ENCODE measurements around the gene CBARP. TPM values are rescaled to one million over a fixed set of nuclear protein-coding genes. Genes with fewer than 3 reads are reported as not detected.

Gene CBARP
- total RNA-seq, result 1.6 and 5.3 TPM in 2 replicates

GRCh38 chr19:1237754-1238368 is at the start of gene CBARP:
Gene CBARP (minus strand): TSS chr19:1238005. CDS start chr19:1236100, 1,905 bp downstream.

GRCh38 chr19:1285737-1286360 is 48.0 kb upstream of the CBARP start, which contains the start of gene EFNA2:
Gene EFNA2 (plus strand): TSS chr19:1285873. CDS start chr19:1286169, 296 bp downstream.

GRCh38 chr19:1275260-1275975 is 37.6 kb upstream of the CBARP start, which contains the start of gene FAM174C:
Gene FAM174C (plus strand): TSS chr19:1275530. CDS start chr19:1275550, 20 bp downstream.

GRCh38 chr19:1269065-1269477 is 31.3 kb upstream of the CBARP start, which contains the start of gene CIRBP:
Gene CIRBP (plus strand): TSS chr19:1269332. CDS start chr19:1270934, 1,602 bp downstream.

GRCh38 chr19:1248139-1248785 is 10.5 kb upstream of the CBARP start, which contains the start of gene MIDN:
Gene MIDN (plus strand): TSS chr19:1248583. CDS start chr19:1250297, 1,714 bp downstream.

GRCh38 chr19:1241417-1242095 is 3.8 kb upstream of the CBARP start, which contains the start of gene ATP5F1D:
Gene ATP5F1D (plus strand): TSS chr19:1241751. CDS start chr19:1241851, 100 bp downstream.

GRCh38 chr19:1205114-1206099 is 32.4 kb downstream of the CBARP start, which contains the start of gene STK11:
Gene STK11 (plus strand): TSS chr19:1205778. CDS start chr19:1206914, 1,136 bp downstream.

Other genes with a start within 250 kb of the CBARP start
- gene GRIN3B, start 237.6 kb downstream of the CBARP start, total RNA-seq, result 0.58 and 2.3 TPM in 2 replicates
- 64.1 and 101 TPM in 2 replicates for gene TMEM259, start 216.9 kb downstream of the CBARP start, total RNA-seq
- gene RNU6-2, start 216.5 kb downstream of the CBARP start, total RNA-seq, result not detected in 2 replicates
- 186 and 319 TPM in 2 replicates for gene CNN2, start 211.4 kb downstream of the CBARP start, total RNA-seq
- 6.0 and 7.9 TPM in 2 replicates for gene ABCA7, start 197.9 kb downstream of the CBARP start, total RNA-seq
- gene ARHGAP45, start 170.8 kb downstream of the CBARP start, total RNA-seq, result 1.7 and 4.0 TPM in 2 replicates
- gene POLR2E, start 142.6 kb downstream of the CBARP start, total RNA-seq, result 135 and 143 TPM in 2 replicates
- gene GPX4, start 134.0 kb downstream of the CBARP start, total RNA-seq, result 249 and 483 TPM in 2 replicates
- gene SBNO2, start 63.7 kb downstream of the CBARP start, total RNA-seq, result 36.8 and 60.2 TPM in 2 replicates
- 79.3 and 109 TPM in 2 replicates for gene STK11, start 32.2 kb downstream of the CBARP start, total RNA-seq
- 26.8 and 51.5 TPM in 2 replicates for gene ATP5F1D, start 3.7 kb upstream of the CBARP start, total RNA-seq
- 24.9 and 33.2 TPM in 2 replicates for gene MIDN, start 10.6 kb upstream of the CBARP start, total RNA-seq
- 98.2 and 370 TPM in 2 replicates for gene CIRBP, start 31.3 kb upstream of the CBARP start, total RNA-seq
- gene FAM174C, start 37.5 kb upstream of the CBARP start, total RNA-seq, result 29.7 and 45.3 TPM in 2 replicates
- gene EFNA2, start 47.9 kb upstream of the CBARP start, total RNA-seq, result not detected in 2 replicates
- 63.7 and 92.6 TPM in 2 replicates for gene NDUFS7, start 145.9 kb upstream of the CBARP start, total RNA-seq
- 33.7 and 61.5 TPM in 2 replicates for gene GAMT, start 163.5 kb upstream of the CBARP start, total RNA-seq
- 50.4 and 60.5 TPM in 2 replicates for gene DAZAP1, start 169.6 kb upstream of the CBARP start, total RNA-seq
- gene RPS15, start 200.4 kb upstream of the CBARP start, total RNA-seq, result 434 and 768 TPM in 2 replicates
- gene APC2, start 212.1 kb upstream of the CBARP start, total RNA-seq, result 0.29 and 0.83 TPM in 2 replicates
- gene C19orf25, start 241.2 kb upstream of the CBARP start, total RNA-seq, result 30.8 and 41.5 TPM in 2 replicates